DOHH2 (cell line): Measurements from ENCODE around the gene DNAJB6.

ENCODE experiments used
- H3F3A ChIP-seq: fragments of 200-600 bp; sonication (generic), shearing (Covaris generic); 2 replicates; pipeline ENCODE4 v1.6.0; 2016; ENCODE audit warnings: antibody characterized with exemption, mild to moderate bottlenecking; ENCODE audit not compliant: control insufficient read depth, insufficient read depth
- H3K27ac ChIP-seq: fragments of 200-600 bp; sonication (generic); 2 replicates; pipeline ENCODE4 v1.5.1; 2014; ENCODE audit warnings: low read depth, mild to moderate bottlenecking, low read length, moderate library complexity
- H3K27me3 ChIP-seq: fragments of 200-600 bp; sonication (generic); 2 replicates; pipeline ENCODE4 v1.6.1; 2014; ENCODE audit warnings: mild to moderate bottlenecking, low read length, mixed read lengths; ENCODE audit not compliant: control insufficient read depth
- H3K36me3 ChIP-seq: fragments of 200-600 bp; sonication (generic); 2 replicates; pipeline ENCODE4 v1.6.1; 2014; ENCODE audit warnings: mild to moderate bottlenecking, low read length, moderate library complexity, mixed read lengths; ENCODE audit not compliant: control insufficient read depth
- H3K4me1 ChIP-seq: fragments of 200-600 bp; sonication (generic); 2 replicates; pipeline ENCODE4 v1.6.1; 2014; ENCODE audit warnings: mild to moderate bottlenecking, low read length, mixed read lengths; ENCODE audit not compliant: control insufficient read depth
- H3K4me2 ChIP-seq: fragments of 200-600 bp; sonication (generic); 2 replicates; pipeline ENCODE4 v1.6.0; 2014; ENCODE audit warnings: mild to moderate bottlenecking, low read length, moderate library complexity
- H3K4me3 ChIP-seq: fragments of 200-600 bp; sonication (generic); 2 replicates; pipeline ENCODE4 v1.5.1; 2014; ENCODE audit warnings: mild to moderate bottlenecking, low read length, mixed read lengths
- H3K79me2 ChIP-seq: fragments of 200-600 bp; sonication (generic); 2 replicates; pipeline ENCODE4 v1.6.1; 2014; ENCODE audit warnings: mild to moderate bottlenecking, low read length, mixed read lengths; ENCODE audit not compliant: control insufficient read depth
- H3K9me2 ChIP-seq: fragments of 200-600 bp; sonication (generic); replicated peaks from 2 replicates; pipeline ENCODE4 v1.6.1; 2014; ENCODE audit warnings: mild to moderate bottlenecking, low read length, mixed read lengths; ENCODE audit not compliant: control insufficient read depth
- H3K9me3 ChIP-seq: fragments of 200-600 bp; sonication (generic); 2 replicates; pipeline ENCODE4 v1.6.1; 2014; ENCODE audit warnings: antibody characterized with exemption, low read length, mixed read lengths; ENCODE audit not compliant: control insufficient read depth, insufficient read depth
- H4K20me1 ChIP-seq: fragments of 200-600 bp; sonication (generic); 2 replicates; pipeline ENCODE4 v1.6.0; 2014; ENCODE audit warnings: low read depth, mild to moderate bottlenecking, antibody characterized with exemption, low read length, moderate library complexity; ENCODE audit not compliant: control insufficient read depth, insufficient read depth
- EZH2phosphoT487 ChIP-seq: fragments of 200-600 bp; sonication (generic); IDR thresholded peaks from 2 replicates; pipeline ENCODE4 v1.6.1; 2017; ENCODE audit warnings: borderline replicate concordance, mild to moderate bottlenecking, antibody characterized with exemption, low read length, moderate library complexity, mixed read lengths
- TF ChIP-seq, protein P1 (sequence below): fragments of 200-600 bp; sonication (generic); IDR thresholded peaks from one replicate; pipeline ENCODE4 v1.5.1; 2014; ENCODE audit warnings: antibody characterized with exemption, mild to moderate bottlenecking, low read depth, low read length; ENCODE audit not compliant: poor library complexity, severe bottlenecking

Gene DNAJB6

DNA sequence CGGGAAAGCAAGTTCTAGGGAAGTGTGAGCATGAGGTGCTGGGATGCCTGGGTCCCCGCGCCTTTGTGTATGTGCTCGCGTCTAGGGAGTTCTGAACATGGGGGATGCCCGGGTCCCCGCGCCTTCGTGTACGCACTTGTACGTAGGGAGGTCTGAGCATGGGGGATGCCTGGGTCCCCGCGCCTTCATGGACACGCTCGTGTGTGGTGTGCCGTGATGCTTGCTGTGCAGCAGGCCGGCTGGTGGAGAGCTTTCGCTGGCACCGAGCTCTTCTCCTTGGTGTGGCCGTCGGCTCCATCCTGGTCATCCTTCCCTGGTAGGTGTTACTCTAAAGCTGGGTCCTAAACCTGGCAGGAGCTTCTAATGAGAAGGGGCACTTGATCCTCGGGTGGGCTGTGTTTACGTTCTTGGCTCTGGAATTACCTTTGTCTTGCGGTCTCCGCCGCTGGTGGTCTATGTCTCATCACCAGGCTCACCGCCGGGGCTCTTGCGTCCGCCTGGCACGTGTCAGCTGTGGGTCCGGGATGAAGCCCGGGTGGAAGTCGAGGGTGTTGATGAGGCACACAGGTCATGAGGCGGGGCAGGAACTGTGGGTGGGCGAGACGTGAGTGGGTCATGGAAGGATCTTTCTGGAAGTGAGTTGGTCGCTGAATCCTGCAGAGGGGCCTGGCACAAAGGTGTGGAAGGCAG lies 63.5 kb downstream of the DNAJB6 start:
- TF ChIP-seq, protein P1, sequence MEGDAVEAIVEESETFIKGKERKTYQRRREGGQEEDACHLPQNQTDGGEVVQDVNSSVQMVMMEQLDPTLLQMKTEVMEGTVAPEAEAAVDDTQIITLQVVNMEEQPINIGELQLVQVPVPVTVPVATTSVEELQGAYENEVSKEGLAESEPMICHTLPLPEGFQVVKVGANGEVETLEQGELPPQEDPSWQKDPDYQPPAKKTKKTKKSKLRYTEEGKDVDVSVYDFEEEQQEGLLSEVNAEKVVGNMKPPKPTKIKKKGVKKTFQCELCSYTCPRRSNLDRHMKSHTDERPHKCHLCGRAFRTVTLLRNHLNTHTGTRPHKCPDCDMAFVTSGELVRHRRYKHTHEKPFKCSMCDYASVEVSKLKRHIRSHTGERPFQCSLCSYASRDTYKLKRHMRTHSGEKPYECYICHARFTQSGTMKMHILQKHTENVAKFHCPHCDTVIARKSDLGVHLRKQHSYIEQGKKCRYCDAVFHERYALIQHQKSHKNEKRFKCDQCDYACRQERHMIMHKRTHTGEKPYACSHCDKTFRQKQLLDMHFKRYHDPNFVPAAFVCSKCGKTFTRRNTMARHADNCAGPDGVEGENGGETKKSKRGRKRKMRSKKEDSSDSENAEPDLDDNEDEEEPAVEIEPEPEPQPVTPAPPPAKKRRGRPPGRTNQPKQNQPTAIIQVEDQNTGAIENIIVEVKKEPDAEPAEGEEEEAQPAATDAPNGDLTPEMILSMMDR = no peak
- no peak for TF ChIP-seq EZH2phosphoT487
- Histone ChIP-seq H3K27ac (no peak overlapping the region), H3K36me3 (peaks cover 58% of the 10 kb centered on the region), H3K9me3 (no peaks in the 10 kb centered on the region), H3K4me3 (no peak overlapping the region), H3F3A (peaks cover 3% of the 10 kb centered on the region; the same call in 1 of the 2 replicates), H3K4me2 (no peak overlapping the region), H3K4me1 (0 out of 2 replicates have a peak, but pooled peaks cover 4% of the 10 kb centered on the region), H4K20me1 (peaks cover 16% of the 10 kb centered on the region), H3K9me2 (no peaks in the 10 kb centered on the region), H3K27me3 (no peaks in the 10 kb centered on the region), H3K79me2 (peaks cover 41% of the 10 kb centered on the region)

DNA sequence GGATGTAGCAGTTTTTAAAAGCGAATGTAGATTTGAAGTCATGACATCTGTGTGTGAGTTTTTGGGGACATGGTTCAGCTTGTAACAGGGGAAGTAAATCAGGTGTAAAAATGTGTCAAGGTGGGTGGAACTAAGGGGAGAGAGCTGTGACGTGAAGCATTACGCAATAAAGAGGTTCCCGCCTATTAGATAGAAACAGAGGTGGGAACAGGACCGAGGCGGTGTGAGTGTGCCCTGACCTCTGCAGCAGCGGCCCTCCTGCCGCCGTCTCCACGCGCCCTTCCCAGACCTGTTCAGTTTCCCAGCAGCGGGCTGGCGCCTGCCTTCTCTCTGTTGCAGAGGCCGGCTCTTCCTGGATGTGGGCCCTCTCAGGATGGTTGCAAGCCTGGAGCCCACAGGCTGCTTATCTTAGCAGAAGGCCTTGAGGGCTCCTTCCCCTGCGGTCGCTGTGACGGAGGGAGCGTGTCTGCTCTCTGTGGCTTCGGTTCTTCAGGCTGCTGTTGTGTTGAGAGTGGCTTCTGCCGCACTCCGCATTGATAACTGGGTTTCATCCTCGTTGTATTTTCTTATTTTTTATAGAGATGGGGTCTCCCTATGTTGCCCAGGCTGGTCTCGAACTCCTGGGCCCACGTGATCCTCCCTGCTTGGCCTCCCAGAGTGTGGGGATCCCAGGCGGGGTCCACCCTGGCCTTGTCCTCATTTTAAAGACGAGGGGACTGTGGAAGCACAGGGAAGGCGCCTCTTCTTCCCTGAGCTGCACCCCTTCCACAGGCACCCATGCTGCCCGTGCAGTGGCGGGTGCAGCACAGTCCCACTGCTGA lies 65.0 kb downstream of the DNAJB6 start:
- H4K20me1 ChIP-seq = peaks cover 19% of the 10 kb centered on the region
- H3K4me2 ChIP-seq = no peak overlapping the region
- peaks cover 3% of the 10 kb centered on the region; the same call in 1 of the 2 replicates for H3F3A ChIP-seq
- peaks cover 64% of the 10 kb centered on the region for H3K36me3 ChIP-seq
- peaks cover 33% of the 10 kb centered on the region for H3K79me2 ChIP-seq
- H3K4me3 ChIP-seq = no peak overlapping the region
- TF ChIP-seq, protein P1 = no peak
- TF ChIP-seq EZH2phosphoT487 = no peak
- H3K9me2 ChIP-seq = no peaks in the 10 kb centered on the region
- H3K9me3 ChIP-seq = no peaks in the 10 kb centered on the region
- 0 out of 2 replicates have a peak, but pooled peaks cover 4% of the 10 kb centered on the region for H3K4me1 ChIP-seq
- no peak overlapping the region for H3K27ac ChIP-seq
- H3K27me3 ChIP-seq = no peaks in the 10 kb centered on the region

DNA sequence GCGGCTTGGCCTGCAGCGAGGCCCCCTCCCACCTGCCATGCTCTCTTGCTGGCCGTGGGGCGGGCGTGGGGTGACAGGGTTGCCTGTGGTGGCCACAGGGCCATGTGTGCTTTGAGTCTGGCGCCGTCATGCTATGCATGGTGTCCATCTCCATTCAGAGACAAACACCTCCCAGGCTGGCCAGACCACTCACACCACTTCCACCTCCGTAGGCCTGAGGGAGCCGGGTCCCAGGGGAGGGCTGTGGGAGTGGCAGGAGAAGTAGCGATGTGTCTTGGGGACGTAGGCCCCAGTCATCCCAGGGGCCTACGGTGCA lies 65.5 kb downstream of the DNAJB6 start:
- Histone ChIP-seq H3K4me3 (no peak overlapping the region), H3K9me2 (no peaks in the 10 kb centered on the region), H3K4me2 (no peak overlapping the region), H3K36me3 (peaks cover 63% of the 10 kb centered on the region), H3K27ac (no peak overlapping the region), H3F3A (peaks cover 3% of the 10 kb centered on the region; the same call in 1 of the 2 replicates), H4K20me1 (peaks cover 19% of the 10 kb centered on the region), H3K4me1 (0 out of 2 replicates have a peak, but pooled peaks cover 4% of the 10 kb centered on the region), H3K79me2 (peaks cover 29% of the 10 kb centered on the region), H3K9me3 (no peaks in the 10 kb centered on the region), H3K27me3 (no peaks in the 10 kb centered on the region)
- TF ChIP-seq, protein P1 = no peak
- no peak for TF ChIP-seq EZH2phosphoT487
